Stimulated activated naive CD4-positive, alpha-beta T cell (primary cell): Measurements from ENCODE around the gene CCDC157.
"Not testable (repeated sequence)": the region's sequence is repeated elsewhere in the genome, so short reads cannot be mapped to it uniquely, and the experiment has no call there.

ENCODE experiments used
- DNase-seq, 6 experiments: peaks; one replicate each; lab custom pipeline; 2025; lab: John Stamatoyannopoulos, UW

Gene CCDC157

GRCh38 chr22:30325724-30326254 is 31.0 kb upstream of the CCDC157 start:
- DNase-seq: no peak

GRCh38 chr22:30326255-30326705 is 30.5 kb upstream of the CCDC157 start:
- peak in 2 of 6 experiments; percentile 8 to 47 for DNase-seq

- DNase-seq: peak; percentile 89 to 96 (median 93)
Observed at GRCh38 chr22:30326706-30327362, 30.0 kb upstream of the CCDC157 start, which contains the start of gene TBC1D10A. TBC1D10A (minus strand) TSS chr22:30326941; CDS start chr22:30326881, 60 bp downstream.

- no peak for DNase-seq
Observed at GRCh38 chr22:30327864-30328345, 28.9 kb upstream of the CCDC157 start.

DNA sequence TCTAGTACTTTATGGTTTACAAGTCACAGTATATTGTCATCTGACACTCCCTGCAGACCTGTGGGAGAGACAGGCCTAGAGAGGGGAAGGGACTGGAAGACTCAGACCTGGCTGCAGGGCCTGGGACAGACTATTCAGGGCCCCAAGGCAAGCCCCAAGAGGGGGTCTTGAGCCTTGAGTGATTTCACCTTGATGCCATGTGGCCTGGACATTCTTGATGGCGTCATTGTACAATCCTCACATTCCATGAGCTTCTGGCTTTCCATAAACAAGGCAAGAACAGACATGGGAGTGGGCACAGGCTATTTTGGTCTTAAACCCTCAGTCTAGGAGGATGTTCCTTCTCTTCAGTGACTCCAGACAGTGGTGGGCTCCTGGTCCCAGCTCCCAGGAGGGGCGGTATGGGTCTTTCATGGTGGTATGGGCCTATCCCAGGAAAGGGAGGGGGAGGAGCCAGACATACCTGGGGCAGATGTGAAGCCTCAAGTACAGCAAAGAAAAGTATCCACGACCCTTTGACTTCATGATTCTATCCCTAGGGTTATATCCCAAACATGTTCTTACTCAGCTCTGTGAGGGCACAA is 28.2 kb upstream of the CCDC157 start:
- no peak for DNase-seq

GRCh38 chr22:30332551-30332950 is 24.3 kb upstream of the CCDC157 start:
- DNase-seq: no peak

DNA sequence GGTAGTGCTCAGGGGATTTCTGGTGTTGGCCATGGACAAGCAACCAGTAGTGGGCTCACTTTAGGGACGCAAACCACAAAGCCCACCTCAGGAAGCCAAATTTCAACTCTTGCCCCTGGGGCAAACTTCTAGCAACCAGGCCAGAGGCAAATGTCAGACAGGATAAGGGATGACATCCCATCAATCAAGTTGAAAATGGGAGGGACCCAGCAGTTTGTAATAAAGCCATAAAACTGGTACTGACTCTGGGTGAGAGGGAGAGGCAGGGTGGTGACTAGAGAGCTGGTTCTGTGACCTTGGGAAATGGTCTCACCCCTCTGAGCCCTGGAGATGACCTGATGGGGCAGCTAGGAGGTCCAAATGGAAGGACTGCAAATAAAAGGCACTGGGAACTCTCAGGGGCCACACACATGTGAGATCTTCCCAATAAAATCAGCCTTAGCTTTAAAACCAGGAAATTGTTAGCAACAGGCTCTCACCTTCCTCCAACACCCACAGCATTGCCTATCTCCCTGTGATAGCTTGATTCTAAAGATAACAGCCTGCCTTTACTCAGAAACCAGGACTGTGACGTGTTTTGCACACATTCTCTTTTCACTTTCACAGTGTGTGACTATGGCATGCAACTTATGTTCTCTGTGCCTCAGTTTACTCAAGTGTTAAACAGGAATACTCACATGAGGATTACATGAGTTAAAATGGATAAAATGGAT is 23.7 kb upstream of the CCDC157 start:
- DNase-seq: no peak

DNA sequence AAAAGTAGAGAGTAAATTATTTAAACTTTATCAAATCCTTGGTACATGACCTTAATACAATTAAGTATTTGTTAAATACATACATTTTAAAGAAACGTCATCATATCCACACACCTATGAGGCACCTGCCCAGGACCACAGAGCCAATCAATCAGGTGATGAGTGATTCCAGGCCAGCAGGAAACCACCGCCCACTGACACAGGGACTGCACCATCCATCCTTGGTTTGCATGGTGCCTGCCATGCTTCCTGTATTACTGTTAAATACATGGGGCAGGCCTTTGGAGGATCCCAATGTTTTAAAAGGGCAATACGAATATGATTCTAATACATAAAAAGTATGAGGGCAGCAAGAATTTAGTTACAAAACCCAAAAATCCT is 23.1 kb upstream of the CCDC157 start:
- no peak for DNase-seq

GRCh38 chr22:30334646-30335045 is 22.2 kb upstream of the CCDC157 start:
- no peak for DNase-seq

- no peak for DNase-seq
Observed at GRCh38 chr22:30335236-30335635, 21.6 kb upstream of the CCDC157 start.

DNA sequence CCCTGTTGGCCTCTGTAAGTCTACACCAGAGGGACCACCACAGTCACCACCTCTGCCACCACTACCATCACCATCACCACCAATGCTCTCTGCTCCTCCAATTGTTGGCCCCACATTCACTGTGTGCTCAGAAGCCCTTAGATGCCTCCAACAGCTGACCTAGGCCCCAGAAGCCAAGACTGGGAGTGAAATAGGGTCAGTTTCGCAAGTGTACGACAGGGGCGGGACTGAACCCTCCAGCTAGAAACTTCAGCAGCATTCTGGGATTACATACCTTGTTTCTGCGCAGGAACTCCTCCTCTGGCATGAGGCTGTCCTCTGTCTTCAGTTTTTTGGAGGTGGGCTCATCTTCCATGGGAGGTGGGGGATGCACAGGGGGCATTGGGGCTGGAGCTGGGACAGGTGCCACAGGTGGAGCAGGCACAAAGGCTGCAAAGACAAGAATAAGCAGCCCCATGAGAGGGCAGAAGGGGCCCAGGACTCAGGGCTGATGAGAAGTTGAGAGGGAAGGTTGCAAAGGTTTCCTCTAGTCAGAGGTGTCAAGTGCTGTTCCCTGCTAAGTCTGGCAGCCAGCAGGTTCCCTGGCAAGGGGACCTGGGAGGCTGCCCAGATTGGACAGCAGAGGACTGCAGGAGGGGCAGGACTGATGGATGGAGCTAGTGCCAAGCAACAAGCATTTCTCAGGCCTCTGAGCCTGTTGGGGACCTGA is 19.9 kb upstream of the CCDC157 start:
- DNase-seq: no peak

DNA sequence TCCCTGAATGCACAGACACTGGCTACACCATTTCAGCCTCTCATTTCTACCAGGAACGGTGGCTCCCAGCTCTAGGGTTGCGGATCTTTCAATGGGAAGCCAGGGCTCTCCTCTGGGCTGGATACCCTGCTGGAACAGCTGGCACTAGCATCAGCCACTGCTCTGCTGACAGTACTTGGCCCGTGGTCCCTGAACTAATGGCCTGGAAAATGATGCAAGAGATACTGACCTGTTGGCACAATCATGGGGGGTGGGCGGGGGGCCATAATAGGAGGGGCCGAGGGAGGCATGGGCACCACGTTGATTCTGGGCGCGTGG is 19.4 kb upstream of the CCDC157 start:
- DNase-seq: no peak

- not testable (repeated sequence) for DNase-seq
Observed at GRCh38 chr22:30338341-30338740, 18.5 kb upstream of the CCDC157 start.

DNA sequence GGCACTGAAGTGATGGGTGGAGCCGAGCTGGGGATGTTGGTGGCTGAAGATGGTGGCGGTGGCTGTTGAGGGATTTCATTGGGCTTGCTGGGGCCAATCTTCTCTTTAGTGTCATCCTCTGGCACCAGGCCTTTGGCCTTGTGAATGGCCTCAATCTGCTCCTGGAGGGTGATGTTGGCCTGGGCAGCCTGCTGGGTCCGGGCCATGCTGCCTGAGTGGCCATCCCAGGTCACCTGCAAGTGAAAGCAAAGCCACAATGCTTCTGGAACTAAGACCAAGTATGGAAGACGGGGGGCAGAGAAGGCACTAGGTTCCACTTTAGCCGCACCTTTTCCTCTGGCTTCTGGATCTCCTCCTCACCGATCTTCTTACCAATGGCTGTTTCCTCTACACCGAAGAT is 18.0 kb upstream of the CCDC157 start:
- no peak for DNase-seq

GRCh38 chr22:30340911-30341685 is 15.7 kb upstream of the CCDC157 start:
- DNase-seq: no peak

GRCh38 chr22:30344447-30345200 is 12.2 kb upstream of the CCDC157 start:
- DNase-seq: no peak

DNA sequence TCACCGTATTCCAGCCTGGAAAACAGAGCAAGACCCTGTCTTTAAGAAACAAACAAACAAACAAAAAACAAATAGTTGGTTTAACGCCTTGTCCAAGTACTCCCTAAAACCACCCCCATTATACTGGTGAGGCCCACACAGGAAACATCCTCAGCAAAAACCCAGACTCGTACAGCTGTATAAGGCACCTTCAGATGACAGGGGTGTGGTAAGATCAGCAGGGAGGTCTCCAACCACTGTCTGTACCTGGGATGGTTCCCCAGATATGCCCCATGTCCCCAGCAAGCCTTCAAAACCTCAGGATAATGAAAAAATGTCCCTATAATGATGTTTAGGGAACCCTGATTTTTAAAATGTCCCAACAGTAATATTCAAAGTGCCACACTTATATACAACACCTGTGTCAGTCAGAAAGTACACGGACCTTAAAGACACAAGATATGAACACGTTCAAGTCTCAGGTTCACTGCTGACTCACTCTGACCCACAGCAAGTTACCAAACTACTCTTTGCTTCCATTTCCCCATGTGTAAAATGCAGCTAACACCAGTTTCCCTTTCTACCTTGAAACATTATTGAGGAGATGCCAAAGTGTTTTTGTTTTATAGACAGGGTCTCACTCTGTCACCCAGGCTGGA is 9.4 kb upstream of the CCDC157 start:
- no peak for DNase-seq

DNA sequence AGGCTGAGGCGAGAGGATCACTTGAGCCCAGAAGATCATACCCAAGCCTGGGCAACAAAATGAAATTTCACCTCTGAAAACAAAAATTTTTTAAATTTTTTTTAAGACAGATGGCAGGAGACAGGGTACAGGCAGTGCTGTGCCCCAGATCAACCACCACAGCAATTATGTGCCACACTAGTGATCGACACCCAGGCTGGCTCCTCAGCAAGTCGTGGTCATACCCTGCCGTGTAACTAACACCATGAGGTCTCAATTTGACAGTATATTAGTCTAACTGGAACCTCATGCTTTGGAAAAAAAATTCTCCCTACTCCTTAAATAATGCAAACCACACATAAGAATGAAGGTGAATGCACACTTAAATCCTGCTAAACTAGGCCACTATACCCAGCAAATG is 8.4 kb upstream of the CCDC157 start:
- DNase-seq: no peak

DNA sequence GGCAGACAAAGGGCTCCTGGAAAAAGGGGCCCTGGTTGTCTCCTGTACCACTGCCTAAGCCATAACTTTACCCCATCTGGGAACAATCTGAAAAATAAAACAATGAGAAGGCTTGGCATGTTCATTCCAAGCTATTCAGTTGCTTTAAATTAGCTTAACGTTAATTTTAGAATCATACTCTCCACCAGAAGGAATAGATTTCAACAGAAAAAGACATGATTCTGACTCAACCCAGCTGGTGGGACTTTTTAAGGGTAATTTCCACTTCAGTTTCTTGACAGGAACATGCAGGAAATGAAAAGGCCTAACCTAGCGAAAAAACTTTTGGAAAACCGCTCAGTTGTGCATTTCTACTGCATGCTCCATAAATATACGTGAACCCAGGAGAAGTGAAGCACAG is 8.0 kb upstream of the CCDC157 start:
- no peak for DNase-seq

DNA sequence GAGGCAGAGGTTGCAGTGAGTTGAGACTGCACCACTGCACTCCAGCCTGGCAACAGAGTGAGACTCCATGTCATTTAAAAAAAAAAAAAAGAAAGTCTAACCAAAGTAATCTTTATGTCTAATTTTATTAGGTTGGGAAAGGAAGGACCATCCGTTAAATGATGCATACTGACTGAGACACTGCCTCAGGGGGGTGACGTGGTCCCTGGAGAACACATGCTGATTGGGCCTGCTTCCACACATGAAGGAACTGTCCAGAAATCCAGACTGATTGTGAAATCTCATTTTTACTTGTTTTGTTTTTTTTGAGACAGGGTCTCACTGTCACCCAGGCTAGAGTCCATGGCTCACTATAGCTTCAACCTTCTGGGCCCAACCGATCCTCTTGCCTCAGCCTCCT is 5.6 kb upstream of the CCDC157 start:
- no peak for DNase-seq
